ENCODE results near the gene LINGO4.

DNA sequence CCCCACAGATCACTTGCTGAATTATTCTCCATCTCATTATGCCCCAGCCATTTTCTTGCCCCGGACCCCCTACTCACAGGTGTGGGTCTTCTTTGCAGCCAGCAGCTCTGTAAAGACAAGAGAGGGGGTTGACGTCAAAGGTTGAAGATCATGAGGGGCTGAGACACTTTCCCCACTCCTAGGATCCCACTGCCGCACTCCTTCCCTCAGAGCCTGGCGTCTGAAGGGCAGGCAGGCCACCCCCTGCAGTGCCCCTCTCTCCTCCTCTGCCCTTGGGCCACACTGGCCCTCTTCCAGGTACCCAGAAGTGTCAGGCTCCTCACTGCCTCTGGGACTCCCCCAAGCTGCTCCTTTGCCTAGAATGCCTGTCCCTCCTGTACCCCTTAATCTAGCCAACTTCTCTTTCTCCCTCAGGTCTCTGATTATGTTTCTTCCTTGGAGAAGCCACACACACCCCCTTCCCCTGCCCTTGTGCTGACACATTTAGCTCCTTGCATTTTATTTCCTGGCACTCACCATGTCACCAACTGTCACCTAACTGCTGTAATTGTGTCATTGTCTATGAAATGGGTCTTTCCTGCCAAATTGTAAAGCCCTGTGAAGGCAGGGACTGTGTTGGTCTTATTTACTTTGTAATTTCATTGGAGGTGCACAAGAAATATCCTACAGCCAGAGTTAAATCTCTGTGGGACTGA, 24.3 kb upstream of the LINGO4 start:
- TF ChIP-seq, protein P1, sequence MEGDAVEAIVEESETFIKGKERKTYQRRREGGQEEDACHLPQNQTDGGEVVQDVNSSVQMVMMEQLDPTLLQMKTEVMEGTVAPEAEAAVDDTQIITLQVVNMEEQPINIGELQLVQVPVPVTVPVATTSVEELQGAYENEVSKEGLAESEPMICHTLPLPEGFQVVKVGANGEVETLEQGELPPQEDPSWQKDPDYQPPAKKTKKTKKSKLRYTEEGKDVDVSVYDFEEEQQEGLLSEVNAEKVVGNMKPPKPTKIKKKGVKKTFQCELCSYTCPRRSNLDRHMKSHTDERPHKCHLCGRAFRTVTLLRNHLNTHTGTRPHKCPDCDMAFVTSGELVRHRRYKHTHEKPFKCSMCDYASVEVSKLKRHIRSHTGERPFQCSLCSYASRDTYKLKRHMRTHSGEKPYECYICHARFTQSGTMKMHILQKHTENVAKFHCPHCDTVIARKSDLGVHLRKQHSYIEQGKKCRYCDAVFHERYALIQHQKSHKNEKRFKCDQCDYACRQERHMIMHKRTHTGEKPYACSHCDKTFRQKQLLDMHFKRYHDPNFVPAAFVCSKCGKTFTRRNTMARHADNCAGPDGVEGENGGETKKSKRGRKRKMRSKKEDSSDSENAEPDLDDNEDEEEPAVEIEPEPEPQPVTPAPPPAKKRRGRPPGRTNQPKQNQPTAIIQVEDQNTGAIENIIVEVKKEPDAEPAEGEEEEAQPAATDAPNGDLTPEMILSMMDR (IDR thresholded peaks at IDR 0.05), result no peak
- no peak for TF ChIP-seq EZH2 (IDR thresholded peaks at IDR 0.05; ENCODE audit: borderline replicate concordance, insufficient read depth, low read depth, low read length, poor library complexity, severe bottlenecking)

All from B cell (primary cell).